A673 (cell line): ENCODE measurements around the gene SLC45A1.

ENCODE experiments used
- EZH2 ChIP-seq: fragments of 200-600 bp; sonication (generic); IDR thresholded peaks from 2 replicates; pipeline ENCODE4 v1.6.1; 2017; ENCODE audit warnings: borderline replicate concordance, low read depth, mild to moderate bottlenecking, mixed read lengths, antibody characterized with exemption, low read length; ENCODE audit not compliant: poor library complexity, severe bottlenecking
- TF ChIP-seq, protein P1 (sequence below): fragments of 300-800, 200-600 bp; sonication (generic); conservative IDR thresholded peaks from 2 replicates; pipeline ENCODE4 v1.5.1; 2017; ENCODE audit warnings: low read depth, mild to moderate bottlenecking, antibody characterized with exemption, low read length, moderate library complexity, mixed read lengths

GRCh38 chr1:8390707-8391106 is 72.8 kb downstream of the SLC45A1 start:
- TF ChIP-seq, protein P1, sequence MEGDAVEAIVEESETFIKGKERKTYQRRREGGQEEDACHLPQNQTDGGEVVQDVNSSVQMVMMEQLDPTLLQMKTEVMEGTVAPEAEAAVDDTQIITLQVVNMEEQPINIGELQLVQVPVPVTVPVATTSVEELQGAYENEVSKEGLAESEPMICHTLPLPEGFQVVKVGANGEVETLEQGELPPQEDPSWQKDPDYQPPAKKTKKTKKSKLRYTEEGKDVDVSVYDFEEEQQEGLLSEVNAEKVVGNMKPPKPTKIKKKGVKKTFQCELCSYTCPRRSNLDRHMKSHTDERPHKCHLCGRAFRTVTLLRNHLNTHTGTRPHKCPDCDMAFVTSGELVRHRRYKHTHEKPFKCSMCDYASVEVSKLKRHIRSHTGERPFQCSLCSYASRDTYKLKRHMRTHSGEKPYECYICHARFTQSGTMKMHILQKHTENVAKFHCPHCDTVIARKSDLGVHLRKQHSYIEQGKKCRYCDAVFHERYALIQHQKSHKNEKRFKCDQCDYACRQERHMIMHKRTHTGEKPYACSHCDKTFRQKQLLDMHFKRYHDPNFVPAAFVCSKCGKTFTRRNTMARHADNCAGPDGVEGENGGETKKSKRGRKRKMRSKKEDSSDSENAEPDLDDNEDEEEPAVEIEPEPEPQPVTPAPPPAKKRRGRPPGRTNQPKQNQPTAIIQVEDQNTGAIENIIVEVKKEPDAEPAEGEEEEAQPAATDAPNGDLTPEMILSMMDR: no peak
- TF ChIP-seq EZH2: no peak
